Bronchial epithelial cell (primary cell): ENCODE data around the gene DEAF1. TPM values are rescaled to one million over a fixed set of nuclear protein-coding genes. Genes with fewer than 3 reads are reported as not detected.

ENCODE experiments used
- DNase-seq: peaks from one replicate; pipeline ENCODE4 v3.0.0-alpha.2; 2010; ENCODE audit warnings: low read depth
- FAIRE-seq: peaks from 2 replicates; lab custom pipeline; 2011; peaks lifted over from hg19 to GRCh38; lab: Jason Lieb, UNC
- H3K27me3 ChIP-seq: 2 replicates; pipeline ENCODE4 v1.5.1; 2011; ENCODE audit warnings: low read length; ENCODE audit not compliant: control insufficient read depth, insufficient read depth
- H3K36me3 ChIP-seq: 2 replicates; pipeline ENCODE4 v1.5.1; 2011; ENCODE audit warnings: low read length; ENCODE audit not compliant: control insufficient read depth, insufficient read depth
- H3K4me3 ChIP-seq: 2 replicates; pipeline ENCODE4 v1.5.1; 2011; ENCODE audit warnings: mild to moderate bottlenecking, low read depth, low read length, control low read depth
- total RNA-seq: library from RNA; depleted of rRNA; stranded (reverse); fragments of >200 nt; gene quantifications from 2 replicates; pipeline ENCODE4 v1.2.1, GENCODE V29; 2014
- TF ChIP-seq, protein P1 (sequence below): IDR thresholded peaks from 2 replicates; pipeline ENCODE4 v1.5.1; 2011; ENCODE audit warnings: mild to moderate bottlenecking, moderate library complexity, low read length, control low read depth, inconsistent platforms; ENCODE audit not compliant: insufficient read depth, severe bottlenecking

Gene DEAF1
- total RNA-seq, 1 donor from 2014 or later = 23.4 TPM

DNA sequence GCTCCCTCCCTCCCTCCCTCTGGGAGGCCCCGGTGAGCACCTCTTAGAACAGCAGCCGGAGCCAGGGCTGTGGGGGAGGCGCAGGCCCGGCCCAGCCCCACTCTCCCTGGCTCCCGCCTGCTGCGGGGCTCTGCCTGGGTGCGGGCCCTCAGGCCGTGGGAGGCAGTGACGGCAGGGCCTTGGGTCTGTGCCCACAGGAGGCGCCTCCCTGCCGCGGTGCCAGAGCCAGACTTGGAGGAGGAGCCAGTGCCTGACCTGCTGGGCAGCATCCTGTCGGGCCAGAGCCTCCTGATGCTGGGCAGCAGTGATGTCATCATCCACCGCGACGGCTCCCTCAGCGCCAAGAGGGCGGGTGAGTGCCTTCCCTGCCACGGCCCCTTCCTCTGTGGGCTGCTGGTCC lies 88.8 kb downstream of the DEAF1 start:
- Histone ChIP-seq H3K27me3 (no peaks in the 10 kb centered on the region), H3K4me3 (no peak overlapping the region), H3K36me3 (peaks cover 64% of the 10 kb centered on the region)
- FAIRE-seq = no peak
- TF ChIP-seq, protein P1, sequence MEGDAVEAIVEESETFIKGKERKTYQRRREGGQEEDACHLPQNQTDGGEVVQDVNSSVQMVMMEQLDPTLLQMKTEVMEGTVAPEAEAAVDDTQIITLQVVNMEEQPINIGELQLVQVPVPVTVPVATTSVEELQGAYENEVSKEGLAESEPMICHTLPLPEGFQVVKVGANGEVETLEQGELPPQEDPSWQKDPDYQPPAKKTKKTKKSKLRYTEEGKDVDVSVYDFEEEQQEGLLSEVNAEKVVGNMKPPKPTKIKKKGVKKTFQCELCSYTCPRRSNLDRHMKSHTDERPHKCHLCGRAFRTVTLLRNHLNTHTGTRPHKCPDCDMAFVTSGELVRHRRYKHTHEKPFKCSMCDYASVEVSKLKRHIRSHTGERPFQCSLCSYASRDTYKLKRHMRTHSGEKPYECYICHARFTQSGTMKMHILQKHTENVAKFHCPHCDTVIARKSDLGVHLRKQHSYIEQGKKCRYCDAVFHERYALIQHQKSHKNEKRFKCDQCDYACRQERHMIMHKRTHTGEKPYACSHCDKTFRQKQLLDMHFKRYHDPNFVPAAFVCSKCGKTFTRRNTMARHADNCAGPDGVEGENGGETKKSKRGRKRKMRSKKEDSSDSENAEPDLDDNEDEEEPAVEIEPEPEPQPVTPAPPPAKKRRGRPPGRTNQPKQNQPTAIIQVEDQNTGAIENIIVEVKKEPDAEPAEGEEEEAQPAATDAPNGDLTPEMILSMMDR = no peak
- DNase-seq = peak; percentile 58

DNA sequence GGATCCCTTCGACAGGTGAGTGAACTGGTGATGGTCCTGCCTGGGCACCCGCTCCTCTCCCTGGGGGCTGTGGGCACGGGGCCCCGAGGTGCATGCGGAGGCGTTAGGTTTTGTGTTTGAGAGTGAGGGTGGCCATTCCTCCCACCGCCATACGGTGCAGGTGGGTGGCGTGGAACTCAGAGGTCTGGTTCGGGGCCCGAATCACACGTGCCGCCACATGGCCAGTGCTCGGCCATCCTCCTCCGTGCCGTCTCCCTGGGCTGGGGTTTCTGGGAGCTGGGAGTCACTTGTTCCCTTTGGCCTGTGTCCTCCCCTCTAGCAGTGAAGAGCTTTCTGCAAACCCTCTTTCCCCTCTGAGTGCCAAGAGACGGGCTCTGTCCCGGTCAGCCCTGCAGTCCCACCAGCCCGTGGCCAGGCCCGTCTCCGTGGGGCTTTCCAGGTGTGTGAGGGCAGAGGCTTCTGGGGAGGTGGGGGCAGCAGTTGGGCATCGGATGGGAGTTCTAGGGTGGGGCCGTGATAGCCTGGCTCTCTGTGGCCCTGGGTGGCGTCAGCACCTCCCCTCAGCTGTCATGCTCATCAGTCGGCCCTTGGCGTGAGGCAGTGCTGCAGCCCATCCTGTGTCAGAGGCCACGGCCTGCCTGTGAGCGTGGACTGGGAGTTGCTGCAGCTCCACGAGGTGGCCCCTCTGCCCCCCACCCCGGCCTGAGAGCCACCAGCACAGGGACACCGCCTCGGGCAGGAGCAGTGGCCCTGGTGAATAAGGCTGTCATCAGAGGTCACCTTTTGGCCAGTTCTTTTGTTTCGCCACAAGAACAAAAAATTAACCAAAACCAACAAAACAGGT lies 89.5 kb downstream of the DEAF1 start:
- Histone ChIP-seq H3K27me3 (no peaks in the 10 kb centered on the region), H3K36me3 (peaks cover 57% of the 10 kb centered on the region), H3K4me3 (no peak overlapping the region)
- TF ChIP-seq, protein P1 = no peak
- DNase-seq = no peak
- no peak for FAIRE-seq

DNA sequence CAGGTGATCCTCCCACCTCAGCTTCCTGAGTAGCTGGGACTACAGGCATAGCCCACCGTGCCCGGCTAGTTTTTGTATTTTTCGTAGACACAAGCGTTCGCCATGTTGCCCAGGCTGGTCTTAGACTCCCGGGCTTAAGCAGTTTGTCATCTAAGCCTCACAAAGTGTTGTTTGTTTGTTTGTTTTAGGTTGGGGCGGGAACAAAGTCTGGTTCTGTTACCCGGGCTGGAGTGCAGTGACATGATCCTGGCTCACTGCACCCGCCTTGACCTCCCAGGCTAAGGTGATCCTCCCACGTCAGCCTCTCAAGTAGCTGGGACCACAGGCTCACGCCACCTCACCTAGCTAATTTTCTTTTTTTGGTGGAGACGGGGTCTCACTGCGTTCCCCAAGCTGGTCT lies 91.9 kb downstream of the DEAF1 start:
- no peak overlapping the region for H3K4me3 ChIP-seq
- no peak for DNase-seq
- no peak for FAIRE-seq
- no peaks in the 10 kb centered on the region for H3K27me3 ChIP-seq
- peaks cover 46% of the 10 kb centered on the region for H3K36me3 ChIP-seq
- TF ChIP-seq, protein P1 = no peak

DNA sequence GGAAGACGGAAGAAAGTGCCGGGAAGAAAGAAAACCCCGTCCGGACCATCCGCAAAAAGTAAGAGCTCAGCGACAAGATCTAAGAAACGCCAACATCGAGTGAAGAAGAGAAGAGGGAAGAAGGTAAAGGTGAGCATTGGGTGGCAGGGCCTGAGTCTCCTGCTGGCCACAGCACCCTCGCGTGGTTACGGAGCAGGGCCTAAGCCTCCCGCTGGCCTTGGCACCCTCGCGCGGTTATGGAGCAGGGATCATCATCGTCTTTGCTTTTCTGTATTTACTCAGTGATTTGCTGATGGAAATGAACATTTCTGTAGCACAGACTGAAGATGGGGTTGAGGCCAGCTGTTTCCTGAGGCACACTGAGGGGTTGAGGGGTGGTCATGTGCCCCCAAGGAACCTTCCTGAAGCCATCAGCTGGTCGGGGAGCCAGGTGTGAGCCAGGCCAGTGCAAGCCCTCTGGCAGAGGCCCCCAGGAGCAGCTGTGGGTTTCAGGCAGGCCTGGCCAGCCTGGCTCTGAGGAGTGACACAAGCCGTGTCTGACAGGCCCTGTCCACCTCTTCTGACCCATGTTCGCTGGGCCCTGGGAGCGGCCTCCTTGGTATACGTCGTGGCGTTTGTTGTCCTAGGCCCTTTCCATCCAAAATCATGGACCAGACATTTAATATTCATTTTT lies 93.3 kb downstream of the DEAF1 start:
- DNase-seq = no peak
- FAIRE-seq = peak; percentile 58

DNA sequence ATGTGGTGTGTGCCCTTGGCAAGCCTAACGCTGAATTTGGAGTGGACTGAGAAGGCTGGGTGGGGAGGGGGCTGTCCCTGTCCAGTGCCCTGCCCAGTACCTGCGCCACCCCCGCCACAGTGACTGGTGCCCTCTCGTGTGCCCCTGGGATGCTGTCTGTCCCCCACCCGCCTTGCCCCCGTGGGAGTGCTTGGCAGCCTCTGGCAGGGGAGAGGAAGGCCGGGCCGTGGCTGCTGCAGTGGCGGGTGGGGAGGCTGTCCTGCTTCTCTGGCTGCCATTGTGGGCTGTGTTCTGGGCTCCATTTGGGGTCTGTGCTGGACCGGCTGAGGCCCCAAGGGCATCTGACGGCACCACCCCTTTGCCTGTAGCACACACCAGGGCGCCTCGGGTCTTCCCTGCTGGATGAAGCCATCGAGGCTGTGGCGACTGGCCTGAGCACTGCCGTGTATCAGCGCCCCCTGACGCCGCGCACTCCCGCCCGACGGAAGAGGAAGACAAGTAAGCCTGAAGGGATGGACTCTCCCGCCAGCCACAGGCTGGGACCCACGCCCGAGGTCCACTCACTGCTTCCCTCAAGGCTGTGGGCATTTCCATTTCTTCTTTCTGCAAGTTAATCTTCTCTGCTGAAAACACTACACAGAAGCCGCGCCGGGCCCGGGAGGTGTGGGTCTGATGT lies 96.9 kb downstream of the DEAF1 start:
- Histone ChIP-seq H3K4me3 (no peak overlapping the region), H3K27me3 (no peaks in the 10 kb centered on the region), H3K36me3 (peaks cover 48% of the 10 kb centered on the region)
- FAIRE-seq = no peak
- TF ChIP-seq, protein P1 = no peak
- DNase-seq = no peak

More for the DNA sequence above, 93.3 kb downstream of the DEAF1 start:
- TF ChIP-seq, protein P1 = no peak
- Histone ChIP-seq H3K36me3 (peaks cover 48% of the 10 kb centered on the region), H3K4me3 (no peak overlapping the region), H3K27me3 (no peaks in the 10 kb centered on the region)
